ENCODE measurements around the gene MED15.
"Not testable (repeated sequence)": the region's sequence is repeated elsewhere in the genome, so short reads cannot be mapped to it uniquely, and the experiment has no call there.

Gene MED15

GRCh38 chr22:20507253-20508066 lies at the start of gene MED15:
Gene MED15 (plus strand): TSS chr22:20507610. CDS start chr22:20507679, 69 bp downstream.
- peak; percentile 87 for DNase-seq (ENCODE audit: low spot score)

DNA sequence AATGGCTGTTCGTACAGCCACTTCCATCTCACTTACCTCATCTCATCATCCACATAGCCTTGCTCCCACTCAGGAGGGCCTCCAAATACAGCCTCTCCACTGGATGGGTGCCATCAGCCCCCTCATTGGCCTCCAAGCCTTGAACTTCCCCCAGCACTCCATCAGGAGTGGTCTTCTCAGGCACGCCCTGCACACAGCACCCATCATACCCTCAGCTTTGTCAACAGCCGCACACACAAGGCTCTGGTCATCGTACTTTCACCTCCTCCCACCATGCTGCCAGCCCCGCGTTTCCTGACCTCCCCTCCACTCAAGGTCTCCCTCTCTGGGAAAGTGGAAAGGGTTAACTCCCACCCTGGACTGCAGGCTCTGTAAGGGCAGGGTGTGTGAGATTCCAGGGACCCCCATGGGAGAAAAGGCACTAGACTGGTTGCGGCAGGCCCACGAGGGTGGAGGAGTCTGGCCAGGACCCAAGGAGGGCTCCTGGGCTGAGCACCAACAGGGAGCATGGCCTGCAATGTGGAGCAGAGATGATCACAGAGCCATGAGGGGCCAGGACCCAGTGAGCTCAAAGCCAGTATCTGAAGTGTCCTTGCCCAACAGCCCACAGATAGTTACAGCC lies 48.8 kb upstream of the MED15 start:
- DNase-seq (ENCODE audit: low spot score), result no peak

GRCh38 chr22:20459152-20459542 lies 48.3 kb upstream of the MED15 start:
- no peak for DNase-seq (ENCODE audit: low spot score)

- DNase-seq (ENCODE audit: low spot score), result no peak
Observed at GRCh38 chr22:20459862-20460261, 47.5 kb upstream of the MED15 start.

DNA sequence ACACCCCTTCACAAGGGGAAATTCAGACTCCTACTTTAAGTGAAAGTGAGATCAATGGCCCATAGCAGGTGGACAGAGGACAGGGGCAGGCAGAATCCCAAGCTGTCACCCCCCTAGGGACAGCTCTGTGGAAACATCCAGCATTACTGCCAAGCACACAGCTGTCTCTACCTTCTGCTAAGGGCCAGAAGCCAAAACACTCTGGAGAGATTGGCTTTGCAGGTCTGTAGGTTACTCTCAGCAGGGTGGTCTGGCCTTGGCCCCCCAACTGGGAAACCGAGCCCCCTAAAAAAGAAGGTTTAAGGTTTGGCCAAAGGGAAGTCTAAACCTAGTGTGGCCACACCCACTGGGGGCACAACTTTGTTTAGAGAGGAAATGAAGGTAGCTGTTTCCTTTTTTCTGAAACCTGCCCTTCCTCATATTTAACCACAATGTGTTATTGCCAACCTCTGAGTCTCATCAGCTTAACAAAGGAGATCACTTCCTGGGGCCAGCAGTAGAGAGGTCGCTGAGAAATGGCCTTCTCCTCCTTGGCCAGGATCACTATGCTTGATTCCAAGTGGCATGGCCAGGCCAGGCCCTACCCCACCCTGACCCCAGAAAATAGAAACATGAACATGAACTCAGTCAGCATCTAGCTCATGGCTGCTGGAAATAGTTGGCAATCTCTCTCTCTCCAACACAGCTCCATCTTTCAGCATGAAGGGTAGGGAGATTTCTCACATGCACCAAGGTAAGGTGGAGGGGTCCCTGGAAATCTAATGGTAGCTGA lies 43.9 kb upstream of the MED15 start:
- DNase-seq (ENCODE audit: low spot score), result peak; percentile 61

- DNase-seq (ENCODE audit: low spot score), result peak; percentile 72
Observed at GRCh38 chr22:20464096-20464614, 43.3 kb upstream of the MED15 start.

DNA sequence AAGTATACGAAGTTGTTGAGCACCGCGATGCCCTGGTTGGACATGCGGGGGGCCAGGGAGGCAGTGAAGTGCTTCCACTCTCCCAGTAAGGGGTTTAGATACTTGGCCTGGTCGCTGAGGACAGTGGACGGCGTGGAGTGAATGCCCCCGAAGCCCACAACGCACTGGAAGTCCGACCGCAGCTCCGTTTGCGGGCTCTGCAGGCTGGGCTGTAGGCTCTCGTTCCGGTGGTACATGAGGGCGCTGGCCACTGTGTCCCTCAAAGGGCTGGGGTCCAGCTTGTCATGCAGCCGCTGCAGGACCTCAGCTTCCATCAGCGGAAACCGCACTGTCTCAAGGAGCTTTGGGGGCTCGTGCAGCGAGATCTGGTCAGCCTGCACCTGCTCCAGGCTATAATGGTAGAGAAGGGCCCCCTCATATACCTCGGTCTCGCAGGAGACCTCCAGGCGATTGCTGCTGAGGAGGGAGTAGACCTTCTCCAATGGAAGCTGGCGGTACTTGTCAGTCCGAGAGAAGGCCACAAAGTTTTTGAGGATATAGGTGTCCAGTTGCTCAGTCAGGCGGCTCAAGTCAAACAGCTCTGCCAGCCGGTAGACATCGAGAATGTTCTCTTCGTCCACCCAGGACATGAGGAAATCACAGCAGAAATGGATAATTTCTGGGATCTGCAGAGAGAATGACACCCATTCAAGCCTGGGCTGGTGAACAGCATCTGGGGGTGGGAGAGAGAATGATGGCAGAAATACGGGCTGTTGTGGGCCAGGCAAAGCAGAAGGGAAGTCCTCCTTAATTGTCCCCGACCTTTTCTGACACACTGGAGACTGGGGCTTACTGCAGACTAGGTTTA lies 42.3 kb upstream of the MED15 start:
- DNase-seq (ENCODE audit: low spot score), result no peak

DNA sequence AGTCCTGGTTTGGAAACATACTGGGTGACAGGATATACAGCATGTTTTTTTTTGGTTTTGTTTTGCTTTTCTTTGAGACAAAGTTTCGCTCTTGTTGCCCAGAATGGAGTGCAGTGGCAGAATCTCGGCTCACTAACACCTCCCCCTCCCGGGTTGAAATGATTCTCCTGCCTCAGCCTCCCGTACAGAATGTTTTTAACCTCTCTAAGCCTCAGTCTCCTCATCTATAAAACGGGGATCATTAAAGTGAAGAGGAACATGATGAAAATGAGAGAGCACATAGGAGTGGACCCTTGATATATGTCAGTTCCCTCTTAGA lies 41.7 kb upstream of the MED15 start:
- no peak for DNase-seq (ENCODE audit: low spot score)

DNA sequence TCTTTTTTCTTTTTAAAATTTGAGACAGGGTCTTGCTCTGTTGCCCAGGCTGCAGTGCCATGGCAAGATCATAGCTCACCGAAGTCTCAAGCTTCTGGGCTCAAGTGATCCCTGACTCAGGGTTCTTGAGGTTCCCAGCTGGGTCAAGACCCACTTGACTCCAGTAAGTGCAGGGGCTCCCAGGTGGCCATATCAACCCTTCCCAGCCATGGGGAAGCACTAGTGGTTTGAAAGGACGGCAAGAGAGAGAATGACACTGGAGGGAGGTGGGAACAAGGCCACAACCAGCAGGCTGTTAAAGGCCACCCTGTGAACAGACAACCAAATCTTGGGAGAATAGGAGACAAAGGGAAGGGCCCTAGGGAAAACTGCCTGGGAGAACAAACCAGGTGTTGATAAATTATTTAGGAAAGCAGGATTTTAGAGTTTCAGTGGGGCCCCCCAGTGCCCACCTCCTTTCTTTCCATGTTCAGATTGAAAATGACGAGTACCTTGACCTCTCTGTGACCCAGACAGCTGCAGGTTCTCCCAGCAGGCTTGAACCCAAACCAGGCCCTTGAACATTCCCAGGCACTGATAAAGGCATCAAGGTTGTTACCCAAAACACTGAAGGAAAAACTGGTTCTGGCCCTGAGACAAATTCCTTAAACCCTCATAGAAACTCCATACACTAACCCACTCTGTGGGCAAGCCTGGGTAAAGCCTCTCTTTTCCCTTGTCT lies 40.6 kb upstream of the MED15 start:
- DNase-seq (ENCODE audit: low spot score), result no peak

DNA sequence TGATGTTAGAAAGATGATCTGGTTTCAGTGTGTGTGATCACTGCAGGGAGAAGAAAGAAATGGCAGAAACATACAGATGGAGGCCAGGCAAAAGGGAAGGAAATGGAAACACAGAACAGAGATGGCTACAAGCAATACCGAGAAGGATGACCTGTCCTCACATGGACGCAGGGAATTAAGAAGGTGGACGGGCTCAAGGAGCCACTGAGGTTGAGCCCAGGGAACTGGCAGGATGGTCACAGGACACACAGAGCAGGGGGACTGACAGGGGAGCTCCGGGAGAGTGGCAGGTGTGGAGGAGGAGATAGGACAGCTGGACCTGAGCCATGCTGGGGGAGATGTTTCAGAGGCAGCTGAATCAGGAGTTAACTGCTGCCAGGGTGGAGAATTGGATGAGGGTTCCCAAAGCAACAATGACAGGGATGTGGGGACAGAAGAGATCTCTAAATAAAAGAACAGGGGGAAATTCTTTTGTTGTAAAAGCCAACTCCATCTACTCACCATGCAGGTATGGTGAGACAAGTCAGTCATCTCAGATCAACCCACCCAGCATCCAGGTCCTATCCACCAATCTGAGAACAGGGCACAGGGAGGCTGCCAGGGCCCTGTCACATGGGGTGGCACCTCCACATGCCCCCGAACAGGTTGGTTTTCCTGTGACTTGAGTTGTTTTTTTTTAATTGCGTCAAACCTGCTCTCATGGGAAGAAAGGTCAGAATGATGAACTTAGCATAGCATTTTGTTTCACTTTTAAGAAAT lies 38.1 kb upstream of the MED15 start:
- DNase-seq (ENCODE audit: low spot score), result no peak

- not testable (repeated sequence) for DNase-seq (ENCODE audit: low spot score)
Observed at GRCh38 chr22:20470525-20470924, 36.9 kb upstream of the MED15 start.

GRCh38 chr22:20471126-20471833 lies 36.1 kb upstream of the MED15 start:
- no peak for DNase-seq (ENCODE audit: low spot score)

- DNase-seq (ENCODE audit: low spot score), result no peak
Observed at GRCh38 chr22:20472629-20473442, 34.6 kb upstream of the MED15 start.

GRCh38 chr22:20475115-20475436 lies 32.3 kb upstream of the MED15 start:
- no peak for DNase-seq (ENCODE audit: low spot score)

DNA sequence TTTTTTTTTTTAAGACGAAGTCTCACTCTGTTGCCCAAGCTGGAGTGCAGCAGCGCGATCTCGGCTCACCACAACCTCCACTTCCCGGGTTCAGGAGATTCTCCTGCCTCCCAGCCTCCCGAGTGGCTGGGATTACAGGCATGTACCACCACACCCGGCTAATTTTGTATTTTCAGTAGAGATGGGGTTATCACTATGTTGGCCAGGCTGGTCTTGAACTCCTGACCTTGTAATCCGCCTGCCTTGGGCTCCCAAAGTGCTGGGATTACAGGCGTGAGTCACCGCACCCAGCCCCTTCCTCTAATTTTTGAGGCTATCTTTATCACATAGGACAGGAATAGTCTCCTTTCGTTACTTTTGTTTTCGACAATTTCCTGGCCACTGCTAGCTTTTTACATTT lies 31.8 kb upstream of the MED15 start:
- not testable (repeated sequence) for DNase-seq (ENCODE audit: low spot score)

- not testable (repeated sequence) for DNase-seq (ENCODE audit: low spot score)
Observed at GRCh38 chr22:20478059-20478458, 29.4 kb upstream of the MED15 start.

GRCh38 chr22:20479612-20480196 lies 27.7 kb upstream of the MED15 start:
- DNase-seq (ENCODE audit: low spot score), result no peak

- not testable (repeated sequence) for DNase-seq (ENCODE audit: low spot score)
Observed at GRCh38 chr22:20483143-20483506, 24.3 kb upstream of the MED15 start.

GRCh38 chr22:20483771-20484170 lies 23.6 kb upstream of the MED15 start:
- no peak for DNase-seq (ENCODE audit: low spot score)

Measured in CD4-positive, alpha-beta T cell treated with Interleukin-15 for 4 hours (primary cell).